Upper lobe of left lung (tissue), 6 donors: Measurements from ENCODE around the gene LTBP2. TPM values are rescaled to one million over a fixed set of nuclear protein-coding genes. Genes with fewer than 3 reads are reported as not detected.
A peak's percentile ranks its signal among the peaks of the same experiment; 100 is the strongest.

Source experiments
- ATAC-seq, 2 donors: fragments of 200-7000 bp; cut with Tn5 transposase; one replicate each; pipeline ENCODE4 v1.9.1; 2022; ENCODE audit warnings: mild to moderate bottlenecking in 2 of 2, moderate library complexity in 2 of 2; ENCODE audit not compliant: low FRiP score in 2 of 2
- DNase-seq, 2 donors: peaks; one replicate each; pipeline ENCODE4 v3.0.0-alpha.2; 2019 to 2020
- H3K27ac ChIP-seq, 4 donors: fragments of 200-600 bp; sonication (generic); one replicate each; pipeline ENCODE4 v1.5.1; 2016 to 2019
- H3K27me3 ChIP-seq, 4 donors: fragments of 200-600 bp; sonication (generic); one replicate each; pipeline ENCODE4 v1.5.1; 2017 to 2019
- H3K36me3 ChIP-seq, 4 donors: fragments of 200-600 bp; sonication (generic); one replicate each; pipeline ENCODE4 v1.5.1; 2016 to 2019
- H3K4me1 ChIP-seq, 4 donors: fragments of 200-600 bp; sonication (generic); one replicate each; pipeline ENCODE4 v1.5.1; 2018 to 2019
- H3K4me3 ChIP-seq, 4 donors: fragments of 200-600 bp; sonication (generic); one replicate each; pipeline ENCODE4 v1.5.1; 2017 to 2019; ENCODE audit warnings: mild to moderate bottlenecking in 2 of 4, moderate library complexity in 1 of 4
- H3K9me3 ChIP-seq, 4 donors: fragments of 200-600 bp; sonication (generic); one replicate each; pipeline ENCODE4 v1.5.1; 2018 to 2019
- EP300 ChIP-seq, 4 donors: sonication (generic); formaldehyde crosslinking; IDR thresholded peaks; one replicate each; pipeline ENCODE4 v1.5.1; 2017; ENCODE audit warnings: antibody characterized with exemption in 4 of 4, control low read depth in 2 of 4
- POLR2A ChIP-seq, 4 donors: fragments of 450-650 bp; IDR thresholded peaks; one replicate each; pipeline ENCODE4 v1.5.1; 2016 to 2017; ENCODE audit warnings: antibody characterized with exemption in 4 of 4, mild to moderate bottlenecking in 2 of 4
- POLR2AphosphoS5 ChIP-seq, 2 donors: sonication (generic); formaldehyde crosslinking; IDR thresholded peaks; one replicate each; pipeline ENCODE4 v1.5.1; 2017; ENCODE audit warnings: antibody characterized with exemption in 2 of 2
- WGBS, 2 donors: methylation state at CpG; one replicate each; pipeline ENCODE4 v1.1.5; 2017 to 2018; 5-methylcytosine and 5-hydroxymethylcytosine counted together
- total RNA-seq, 6 donors: library from RNA; depleted of rRNA in 4 of 6; stranded (reverse); fragments of >200 nt in 4 of 6; gene quantifications; one replicate each; pipeline versions ENCODE4 v1.1.0 to v1.2.1, GENCODE V29; 2016 to 2021
- TF ChIP-seq, protein P1 (sequence below), 6 experiments: fragments of 450-650 bp in 4 of 6; fragments of 200-600 bp in 2 of 6; sonication (generic) in 2 of 6; IDR thresholded peaks; one replicate each; pipeline ENCODE4 v1.5.1; 2016 to 2019; ENCODE audit warnings: antibody characterized with exemption in 6 of 6
- donor health status: DM: no; HTN: no; CAD: no; lungs with moderate emphysema.
- donor health status: DM: no; HTN: yes; CAD: no; lungs with severe emphysema.

The LTBP2 gene
- total RNA-seq, 6 donors from 2014 or later, result 19.7 to 136 (median 77.6) TPM

DNA sequence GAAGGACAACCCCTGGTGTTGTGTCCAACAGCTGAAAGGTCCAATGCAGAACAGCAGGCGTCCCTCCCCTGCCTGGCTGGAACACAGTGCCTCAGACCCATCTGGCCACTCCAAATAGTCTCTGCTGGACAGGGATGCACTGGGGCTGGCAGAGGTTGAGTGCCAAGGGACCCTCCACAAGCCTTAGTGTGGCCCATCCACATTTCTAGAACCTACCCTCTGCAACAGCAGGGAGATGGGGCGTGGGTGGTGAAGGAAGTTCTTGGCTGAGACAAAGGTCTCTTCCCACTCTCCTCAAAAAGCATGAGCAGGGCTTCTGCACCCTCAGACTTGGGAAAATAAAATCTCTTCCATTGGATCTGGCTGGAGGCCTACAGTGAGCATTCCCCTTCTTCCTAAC, 36.5 kb downstream of the LTBP2 start:
- 100% methylated on average over 1 to 2 of the region's 2 CpGs for WGBS, 2 donors
- no peak for DNase-seq
- H3K27ac ChIP-seq, result peak overlapping the region; percentile 25 to 79 (median 51)

GRCh38 chr14:74574706-74575105, 37.3 kb downstream of the LTBP2 start:
- 69 to 91% methylated on average over 4 to 6 of the region's 6 CpGs for WGBS, 2 donors
- no peaks in the 10 kb centered on the region for H3K9me3 ChIP-seq
- peak overlapping the region in 2 of 4 donors; percentile 57 to 79 for H3K27ac ChIP-seq
- H3K36me3 ChIP-seq, result no peaks in the 10 kb centered on the region
- TF ChIP-seq POLR2A (IDR thresholded peaks at IDR 0.05), result no peak
- TF ChIP-seq, protein P1, sequence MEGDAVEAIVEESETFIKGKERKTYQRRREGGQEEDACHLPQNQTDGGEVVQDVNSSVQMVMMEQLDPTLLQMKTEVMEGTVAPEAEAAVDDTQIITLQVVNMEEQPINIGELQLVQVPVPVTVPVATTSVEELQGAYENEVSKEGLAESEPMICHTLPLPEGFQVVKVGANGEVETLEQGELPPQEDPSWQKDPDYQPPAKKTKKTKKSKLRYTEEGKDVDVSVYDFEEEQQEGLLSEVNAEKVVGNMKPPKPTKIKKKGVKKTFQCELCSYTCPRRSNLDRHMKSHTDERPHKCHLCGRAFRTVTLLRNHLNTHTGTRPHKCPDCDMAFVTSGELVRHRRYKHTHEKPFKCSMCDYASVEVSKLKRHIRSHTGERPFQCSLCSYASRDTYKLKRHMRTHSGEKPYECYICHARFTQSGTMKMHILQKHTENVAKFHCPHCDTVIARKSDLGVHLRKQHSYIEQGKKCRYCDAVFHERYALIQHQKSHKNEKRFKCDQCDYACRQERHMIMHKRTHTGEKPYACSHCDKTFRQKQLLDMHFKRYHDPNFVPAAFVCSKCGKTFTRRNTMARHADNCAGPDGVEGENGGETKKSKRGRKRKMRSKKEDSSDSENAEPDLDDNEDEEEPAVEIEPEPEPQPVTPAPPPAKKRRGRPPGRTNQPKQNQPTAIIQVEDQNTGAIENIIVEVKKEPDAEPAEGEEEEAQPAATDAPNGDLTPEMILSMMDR (IDR thresholded peaks at IDR 0.05), result no peak
- TF ChIP-seq EP300 (IDR thresholded peaks at IDR 0.05), result no peak
- TF ChIP-seq POLR2AphosphoS5 (IDR thresholded peaks at IDR 0.05), result no peak
- H3K4me3 ChIP-seq, result no peak overlapping the region
- no peaks in the 10 kb centered on the region for H3K27me3 ChIP-seq
- H3K4me1 ChIP-seq, result peaks cover 36 to 56% (median 45%) of the 10 kb centered on the region in 4 donors
- ATAC-seq, result no peak
- no peak for DNase-seq

More for the DNA sequence above, 36.5 kb downstream of the LTBP2 start:
- Histone ChIP-seq H3K9me3 (no peaks in the 10 kb centered on the region), H3K4me3 (no peak overlapping the region), H3K27me3 (no peaks in the 10 kb centered on the region), H3K36me3 (no peaks in the 10 kb centered on the region), H3K4me1 (peaks cover 37 to 51% (median 40%) of the 10 kb centered on the region in 4 donors)
- ATAC-seq, result no peak
- no peak for TF ChIP-seq POLR2A (IDR thresholded peaks at IDR 0.05)
- TF ChIP-seq EP300 (IDR thresholded peaks at IDR 0.05), result no peak
- TF ChIP-seq POLR2AphosphoS5 (IDR thresholded peaks at IDR 0.05), result no peak
- TF ChIP-seq, protein P1 (IDR thresholded peaks at IDR 0.05), result no peak

DNA sequence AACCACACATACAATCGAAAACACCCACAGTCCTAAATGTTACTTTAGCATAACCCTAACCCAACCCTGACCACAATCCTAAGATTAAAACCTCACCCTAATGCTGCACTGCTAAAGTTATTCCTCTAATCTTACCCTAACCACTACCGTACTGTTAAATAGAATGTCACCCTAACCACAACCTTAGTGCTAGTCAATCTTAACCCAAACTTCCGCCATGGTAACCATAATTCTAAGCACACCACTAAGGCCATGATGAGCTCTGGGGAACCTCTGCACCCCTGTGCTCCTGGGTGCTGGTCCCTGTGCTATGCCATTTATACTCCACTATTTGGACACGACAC, 38.0 kb downstream of the LTBP2 start:
- Histone ChIP-seq H3K4me1 (peaks cover 35 to 55% (median 45%) of the 10 kb centered on the region in 4 donors), H3K27me3 (no peaks in the 10 kb centered on the region), H3K27ac (peak overlapping the region; percentile 70 to 79 (median 73)), H3K36me3 (no peaks in the 10 kb centered on the region), H3K4me3 (no peak overlapping the region), H3K9me3 (no peaks in the 10 kb centered on the region)
- TF ChIP-seq EP300 (IDR thresholded peaks at IDR 0.05) (no peak), POLR2A (IDR thresholded peaks at IDR 0.05) (no peak), POLR2AphosphoS5 (IDR thresholded peaks at IDR 0.05) (no peak)
- TF ChIP-seq, protein P1 (IDR thresholded peaks at IDR 0.05), result no peak
- DNase-seq (no peak), ATAC-seq (no peak)
- WGBS, 2 donors, result 82 to 84% methylated on average over 4 of the region's 4 CpGs

DNA sequence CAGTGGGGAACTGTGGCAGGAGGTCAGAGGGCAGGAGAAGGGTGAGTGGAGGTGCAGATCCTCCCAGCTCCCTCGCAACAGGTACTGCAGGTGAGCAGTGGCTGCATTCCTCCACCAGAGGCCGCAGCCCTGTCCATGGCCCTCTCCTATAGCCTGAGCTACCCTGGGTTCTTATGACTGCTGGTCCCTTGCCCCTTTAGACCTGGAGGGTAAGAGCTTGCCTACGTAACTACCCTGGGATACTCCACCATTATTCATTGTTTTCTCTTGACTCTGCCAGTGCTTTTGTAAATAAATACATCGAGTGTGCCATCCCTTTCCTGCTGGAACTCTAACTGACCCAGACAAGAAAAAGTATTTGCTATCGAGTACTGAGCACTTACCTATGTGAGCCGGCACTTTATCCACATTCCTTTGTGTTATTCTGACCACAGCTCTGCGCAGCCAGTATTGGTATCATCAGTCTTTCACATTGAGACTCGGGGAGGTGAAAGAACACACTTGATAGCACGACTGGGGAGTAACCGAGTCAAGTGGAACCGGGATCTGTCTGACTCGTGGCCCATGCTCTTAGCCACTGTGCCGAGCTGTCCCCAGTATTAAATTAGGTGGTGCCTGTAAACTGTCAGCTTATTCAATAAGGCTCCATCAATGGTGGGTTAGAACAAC, 38.5 kb downstream of the LTBP2 start:
- Histone ChIP-seq H3K9me3 (no peaks in the 10 kb centered on the region), H3K27ac (peak overlapping the region; percentile 70 to 79 (median 73)), H3K4me1 (peaks cover 40 to 58% (median 46%) of the 10 kb centered on the region in 4 donors), H3K4me3 (no peak overlapping the region), H3K36me3 (no peaks in the 10 kb centered on the region), H3K27me3 (no peaks in the 10 kb centered on the region)
- peak in 1 of 2 donors; percentile 54 for ATAC-seq
- 70 to 71% methylated on average over 13 of the region's 13 CpGs for WGBS, 2 donors
- TF ChIP-seq EP300 (IDR thresholded peaks at IDR 0.05), result no peak
- TF ChIP-seq, protein P1 (IDR thresholded peaks at IDR 0.05), result peak in 4 of 6 experiments; percentile 23 to 52 (median 32)
- peak in 1 of 2 donors; percentile 55 for DNase-seq
